ENCODE results near the gene MGMT. TPM values are rescaled to one million over a fixed set of nuclear protein-coding genes. Genes with fewer than 3 reads are reported as not detected.

Gene MGMT
- polyA plus RNA-seq (2011; rRNA removed) (10.9 and 12.6 TPM in 2 replicates), polyA minus RNA-seq (2011; rRNA and poly(A)+ RNA removed) (6.6 and 7.9 TPM in 2 replicates)

DNA sequence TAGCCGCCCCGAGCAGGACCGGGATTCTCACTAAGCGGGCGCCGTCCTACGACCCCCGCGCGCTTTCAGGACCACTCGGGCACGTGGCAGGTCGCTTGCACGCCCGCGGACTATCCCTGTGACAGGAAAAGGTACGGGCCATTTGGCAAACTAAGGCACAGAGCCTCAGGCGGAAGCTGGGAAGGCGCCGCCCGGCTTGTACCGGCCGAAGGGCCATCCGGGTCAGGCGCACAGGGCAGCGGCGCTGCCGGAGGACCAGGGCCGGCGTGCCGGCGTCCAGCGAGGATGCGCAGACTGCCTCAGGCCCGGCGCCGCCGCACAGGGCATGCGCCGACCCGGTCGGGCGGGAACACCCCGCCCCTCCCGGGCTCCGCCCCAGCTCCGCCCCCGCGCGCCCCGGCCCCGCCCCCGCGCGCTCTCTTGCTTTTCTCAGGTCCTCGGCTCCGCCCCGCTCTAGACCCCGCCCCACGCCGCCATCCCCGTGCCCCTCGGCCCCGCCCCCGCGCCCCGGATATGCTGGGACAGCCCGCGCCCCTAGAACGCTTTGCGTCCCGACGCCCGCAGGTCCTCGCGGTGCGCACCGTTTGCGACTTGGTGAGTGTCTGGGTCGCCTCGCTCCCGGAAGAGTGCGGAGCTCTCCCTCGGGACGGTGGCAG is at the start of gene MGMT:
MGMT (plus strand) TSS at position 539 of the 656 bp plus-strand sequence.
- CTCF ChIA-PET, result interaction anchor here (0.7 kb wide), 1 partner anchor 50 kb away, joined by 4 read pairs; no protein-coding TSS in a partner anchor
- peak within 1 kb of the TSS; percentile 11 for H3K27ac ChIP-seq (ENCODE audit: low read depth, low read length)
- peak within 1 kb of the TSS; percentile 84 for H3K4me3 ChIP-seq (ENCODE audit: low read depth, low read length)
- peak; percentile 50 for DNase-seq (ENCODE audit: low read depth, low spot score)
- POLR2A ChIA-PET, result interaction anchor here (0.6 to 0.9 kb wide), 4 partner anchors 9 to 671 kb away, joined by 3 read pairs; no protein-coding TSS in a partner anchor
- TF ChIP-seq, protein P1, sequence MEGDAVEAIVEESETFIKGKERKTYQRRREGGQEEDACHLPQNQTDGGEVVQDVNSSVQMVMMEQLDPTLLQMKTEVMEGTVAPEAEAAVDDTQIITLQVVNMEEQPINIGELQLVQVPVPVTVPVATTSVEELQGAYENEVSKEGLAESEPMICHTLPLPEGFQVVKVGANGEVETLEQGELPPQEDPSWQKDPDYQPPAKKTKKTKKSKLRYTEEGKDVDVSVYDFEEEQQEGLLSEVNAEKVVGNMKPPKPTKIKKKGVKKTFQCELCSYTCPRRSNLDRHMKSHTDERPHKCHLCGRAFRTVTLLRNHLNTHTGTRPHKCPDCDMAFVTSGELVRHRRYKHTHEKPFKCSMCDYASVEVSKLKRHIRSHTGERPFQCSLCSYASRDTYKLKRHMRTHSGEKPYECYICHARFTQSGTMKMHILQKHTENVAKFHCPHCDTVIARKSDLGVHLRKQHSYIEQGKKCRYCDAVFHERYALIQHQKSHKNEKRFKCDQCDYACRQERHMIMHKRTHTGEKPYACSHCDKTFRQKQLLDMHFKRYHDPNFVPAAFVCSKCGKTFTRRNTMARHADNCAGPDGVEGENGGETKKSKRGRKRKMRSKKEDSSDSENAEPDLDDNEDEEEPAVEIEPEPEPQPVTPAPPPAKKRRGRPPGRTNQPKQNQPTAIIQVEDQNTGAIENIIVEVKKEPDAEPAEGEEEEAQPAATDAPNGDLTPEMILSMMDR (IDR thresholded peaks at IDR 0.05; ENCODE audit: low read depth, low read length), result no peak
- H3K9me3 ChIP-seq (ENCODE audit: control insufficient read depth, insufficient read depth, low read length), result peaks cover 4% of the 10 kb centered on the region; the same call in 1 of the 2 replicates
- H3K27me3 ChIP-seq (ENCODE audit: control insufficient read depth, insufficient read depth, low read length), result no peaks in the 10 kb centered on the region

DNA sequence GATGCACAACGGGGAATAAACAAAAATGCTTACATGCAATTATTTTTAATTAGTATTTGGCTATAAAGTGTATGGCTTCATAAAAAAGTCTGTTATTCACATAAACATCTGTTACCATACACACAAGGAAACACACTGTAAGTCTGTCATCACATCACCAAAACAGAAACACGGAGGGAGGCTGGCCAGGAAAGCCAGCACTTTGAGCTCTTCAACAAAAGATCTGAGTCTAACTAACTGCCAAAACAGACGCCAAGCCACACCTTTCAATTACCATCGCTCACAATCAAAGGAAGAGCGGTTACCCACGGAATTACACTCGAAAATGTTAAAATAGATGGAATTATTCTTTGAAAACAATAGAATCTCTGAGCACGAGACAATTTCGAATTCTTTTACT is 49.2 kb upstream of the MGMT start:
- CTCF ChIA-PET, result no interaction called here
- Histone ChIP-seq H3K4me3 (ENCODE audit: low read depth, low read length) (no peak overlapping the region), H3K27ac (ENCODE audit: low read depth, low read length) (no peak overlapping the region), H3K27me3 (ENCODE audit: control insufficient read depth, insufficient read depth, low read length) (no peaks in the 10 kb centered on the region), H3K9me3 (ENCODE audit: control insufficient read depth, insufficient read depth, low read length) (peaks cover 17% of the 10 kb centered on the region)
- no peak for DNase-seq (ENCODE audit: low read depth, low spot score)
- TF ChIP-seq, protein P1 (IDR thresholded peaks at IDR 0.05; ENCODE audit: low read depth, low read length), result no peak
- POLR2A ChIA-PET, result no interaction called here

DNA sequence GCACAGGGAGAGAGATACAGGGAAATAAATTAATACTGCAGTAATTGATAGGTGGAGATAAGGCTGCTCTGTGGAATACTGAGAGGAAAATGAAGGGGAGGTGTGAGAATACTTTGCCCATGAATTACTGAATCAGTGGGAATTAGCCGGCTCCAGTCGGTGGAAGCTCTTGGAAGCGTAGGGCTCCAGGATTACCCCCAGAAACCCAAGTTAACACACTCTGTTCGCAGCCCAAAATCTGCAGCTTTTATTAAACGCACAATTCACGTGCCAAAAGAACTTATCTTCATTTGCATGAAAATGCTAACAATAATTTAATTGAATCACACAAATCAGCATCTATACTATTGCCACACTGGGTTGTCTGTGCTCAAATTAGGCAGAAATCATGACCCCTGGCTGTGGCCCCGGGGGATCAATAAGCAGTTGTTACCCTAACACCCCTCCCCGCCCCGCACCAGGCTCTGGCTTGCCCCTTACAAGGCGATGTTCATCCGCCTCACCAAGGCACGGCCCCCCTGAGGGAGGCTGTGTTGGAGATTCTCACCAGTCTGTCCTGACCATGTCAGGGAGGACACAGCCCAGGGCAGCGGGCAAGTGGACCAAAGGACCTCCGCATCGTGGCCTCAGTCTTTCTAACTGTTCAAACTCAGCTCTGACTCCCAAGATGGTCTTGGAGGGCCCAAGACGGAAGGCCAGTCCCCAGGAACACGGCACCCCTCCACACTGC is 48.4 kb upstream of the MGMT start:
- no peak for DNase-seq (ENCODE audit: low read depth, low spot score)
- Histone ChIP-seq H3K27ac (ENCODE audit: low read depth, low read length) (no peak overlapping the region), H3K4me3 (ENCODE audit: low read depth, low read length) (no peak overlapping the region), H3K27me3 (ENCODE audit: control insufficient read depth, insufficient read depth, low read length) (no peaks in the 10 kb centered on the region), H3K9me3 (ENCODE audit: control insufficient read depth, insufficient read depth, low read length) (peaks cover 17% of the 10 kb centered on the region)
- TF ChIP-seq, protein P1 (IDR thresholded peaks at IDR 0.05; ENCODE audit: low read depth, low read length), result no peak
- POLR2A ChIA-PET, result no interaction called here
- CTCF ChIA-PET, result no interaction called here

DNA sequence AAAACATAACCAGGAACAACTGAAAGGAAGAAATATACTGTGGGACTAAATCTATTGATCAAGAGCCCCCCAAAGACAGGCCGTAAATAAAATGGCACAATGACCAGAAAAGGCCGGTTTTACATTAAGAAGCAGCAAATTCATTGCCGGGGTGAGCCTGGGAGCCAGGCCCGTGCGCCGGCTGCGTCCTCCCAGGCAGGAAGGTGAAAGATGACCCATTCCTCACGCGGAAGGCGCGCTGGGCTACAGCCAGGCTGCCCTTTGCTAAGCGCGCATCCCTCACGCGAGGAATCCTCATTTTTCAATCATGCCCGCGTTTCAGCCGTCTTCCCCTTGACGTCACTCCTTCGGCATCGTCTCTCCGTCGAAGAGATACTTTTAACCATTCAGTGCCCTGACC is 47.6 kb upstream of the MGMT start:
- POLR2A ChIA-PET, result no interaction called here
- no peak for DNase-seq (ENCODE audit: low read depth, low spot score)
- Histone ChIP-seq H3K27ac (ENCODE audit: low read depth, low read length) (no peak overlapping the region), H3K4me3 (ENCODE audit: low read depth, low read length) (no peak overlapping the region), H3K9me3 (ENCODE audit: control insufficient read depth, insufficient read depth, low read length) (peaks cover 17% of the 10 kb centered on the region), H3K27me3 (ENCODE audit: control insufficient read depth, insufficient read depth, low read length) (no peaks in the 10 kb centered on the region)
- TF ChIP-seq, protein P1 (IDR thresholded peaks at IDR 0.05; ENCODE audit: low read depth, low read length), result no peak
- CTCF ChIA-PET, result no interaction called here

DNA sequence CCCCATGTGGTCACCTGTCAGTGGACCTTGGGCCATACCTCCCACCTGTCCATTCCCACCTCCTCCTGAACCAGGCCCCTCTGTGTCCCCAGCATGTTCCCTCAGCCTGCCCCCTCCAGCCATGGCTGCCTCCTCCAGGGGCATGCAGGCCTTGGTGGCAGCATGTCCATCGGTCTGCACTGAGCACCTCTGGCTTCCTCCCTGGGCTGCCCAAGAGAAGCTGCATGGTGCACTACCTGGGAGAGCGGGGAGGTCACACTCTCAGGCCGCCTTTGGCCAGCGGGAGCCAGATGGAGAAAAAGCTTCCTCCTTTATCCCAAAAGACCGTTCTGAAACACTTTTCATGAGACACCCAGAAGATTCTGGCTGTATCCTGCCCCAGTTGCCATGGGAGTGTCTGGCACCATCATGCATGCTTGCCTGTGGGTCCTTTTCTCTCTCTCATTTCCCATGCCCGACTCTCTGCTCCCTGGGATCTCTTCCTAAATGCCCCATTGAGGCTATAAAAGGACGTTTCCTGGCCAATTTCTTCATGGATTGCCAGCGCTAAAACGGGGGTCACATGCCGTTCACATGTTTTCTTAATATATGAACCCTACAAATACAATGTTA is 45.5 kb upstream of the MGMT start:
- TF ChIP-seq, protein P1 (IDR thresholded peaks at IDR 0.05; ENCODE audit: low read depth, low read length), result no peak
- no peak overlapping the region for H3K27ac ChIP-seq (ENCODE audit: low read depth, low read length)
- H3K27me3 ChIP-seq (ENCODE audit: control insufficient read depth, insufficient read depth, low read length), result no peaks in the 10 kb centered on the region
- POLR2A ChIA-PET, result no interaction called here
- DNase-seq (ENCODE audit: low read depth, low spot score), result no peak
- CTCF ChIA-PET, result no interaction called here
- H3K4me3 ChIP-seq (ENCODE audit: low read depth, low read length), result no peak overlapping the region
- peaks cover 26% of the 10 kb centered on the region for H3K9me3 ChIP-seq (ENCODE audit: control insufficient read depth, insufficient read depth, low read length)
